Retinal pigment epithelial cell (primary cell): ENCODE measurements around the gene PZP.

Source experiments
- DNase-seq: peaks from one replicate; pipeline ENCODE4 v3.0.0-alpha.2; 2010; ENCODE audit warnings: low read depth
- H3K4me3 ChIP-seq: 2 replicates; pipeline ENCODE4 v1.5.1; 2011; ENCODE audit warnings: mild to moderate bottlenecking, low read length, control low read depth, moderate library complexity
- TF ChIP-seq, protein P1 (sequence below): conservative IDR thresholded peaks from 2 replicates; pipeline ENCODE4 v1.5.1; 2011; ENCODE audit warnings: low read depth, low read length, control low read depth, inconsistent platforms

PZP gene

DNA sequence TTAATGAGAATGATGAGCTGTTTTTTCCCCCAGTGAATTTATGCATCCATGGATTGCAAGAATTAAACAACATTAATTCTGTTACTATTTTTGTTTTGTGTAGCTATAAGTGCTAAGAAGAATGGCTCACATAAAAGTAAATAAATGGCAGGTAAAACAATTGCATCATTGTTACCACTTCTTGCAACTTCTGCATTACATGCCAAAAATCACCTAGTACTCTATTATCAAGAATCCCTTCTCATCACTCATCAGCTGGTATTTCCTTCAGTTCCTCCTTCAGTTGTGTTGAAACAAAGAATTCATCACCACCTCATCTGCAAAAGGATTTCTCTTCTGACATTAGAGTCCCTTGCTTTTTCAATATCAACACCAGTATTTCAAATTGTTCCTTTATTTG lies 93.2 kb downstream of the PZP start:
- no peak overlapping the region for H3K4me3 ChIP-seq
- DNase-seq: no peak
- TF ChIP-seq, protein P1, sequence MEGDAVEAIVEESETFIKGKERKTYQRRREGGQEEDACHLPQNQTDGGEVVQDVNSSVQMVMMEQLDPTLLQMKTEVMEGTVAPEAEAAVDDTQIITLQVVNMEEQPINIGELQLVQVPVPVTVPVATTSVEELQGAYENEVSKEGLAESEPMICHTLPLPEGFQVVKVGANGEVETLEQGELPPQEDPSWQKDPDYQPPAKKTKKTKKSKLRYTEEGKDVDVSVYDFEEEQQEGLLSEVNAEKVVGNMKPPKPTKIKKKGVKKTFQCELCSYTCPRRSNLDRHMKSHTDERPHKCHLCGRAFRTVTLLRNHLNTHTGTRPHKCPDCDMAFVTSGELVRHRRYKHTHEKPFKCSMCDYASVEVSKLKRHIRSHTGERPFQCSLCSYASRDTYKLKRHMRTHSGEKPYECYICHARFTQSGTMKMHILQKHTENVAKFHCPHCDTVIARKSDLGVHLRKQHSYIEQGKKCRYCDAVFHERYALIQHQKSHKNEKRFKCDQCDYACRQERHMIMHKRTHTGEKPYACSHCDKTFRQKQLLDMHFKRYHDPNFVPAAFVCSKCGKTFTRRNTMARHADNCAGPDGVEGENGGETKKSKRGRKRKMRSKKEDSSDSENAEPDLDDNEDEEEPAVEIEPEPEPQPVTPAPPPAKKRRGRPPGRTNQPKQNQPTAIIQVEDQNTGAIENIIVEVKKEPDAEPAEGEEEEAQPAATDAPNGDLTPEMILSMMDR: no peak

DNA sequence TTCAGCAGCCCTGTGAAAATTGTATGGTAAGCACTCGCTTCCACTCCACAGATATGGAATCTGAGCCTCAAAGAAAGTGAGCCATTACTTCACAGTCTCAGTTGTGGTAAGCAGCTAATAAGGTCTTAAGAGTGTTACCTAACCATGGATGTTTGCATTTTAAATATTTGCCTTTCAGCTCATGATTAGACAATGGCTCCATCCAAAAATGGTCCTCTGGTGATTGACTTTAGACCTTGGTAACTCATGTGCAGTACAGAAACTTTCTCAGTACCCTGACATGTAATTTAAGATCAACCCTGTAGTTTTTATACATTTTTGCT lies 94.2 kb downstream of the PZP start:
- no peak overlapping the region for H3K4me3 ChIP-seq
- no peak for DNase-seq
- TF ChIP-seq, protein P1: no peak

DNA sequence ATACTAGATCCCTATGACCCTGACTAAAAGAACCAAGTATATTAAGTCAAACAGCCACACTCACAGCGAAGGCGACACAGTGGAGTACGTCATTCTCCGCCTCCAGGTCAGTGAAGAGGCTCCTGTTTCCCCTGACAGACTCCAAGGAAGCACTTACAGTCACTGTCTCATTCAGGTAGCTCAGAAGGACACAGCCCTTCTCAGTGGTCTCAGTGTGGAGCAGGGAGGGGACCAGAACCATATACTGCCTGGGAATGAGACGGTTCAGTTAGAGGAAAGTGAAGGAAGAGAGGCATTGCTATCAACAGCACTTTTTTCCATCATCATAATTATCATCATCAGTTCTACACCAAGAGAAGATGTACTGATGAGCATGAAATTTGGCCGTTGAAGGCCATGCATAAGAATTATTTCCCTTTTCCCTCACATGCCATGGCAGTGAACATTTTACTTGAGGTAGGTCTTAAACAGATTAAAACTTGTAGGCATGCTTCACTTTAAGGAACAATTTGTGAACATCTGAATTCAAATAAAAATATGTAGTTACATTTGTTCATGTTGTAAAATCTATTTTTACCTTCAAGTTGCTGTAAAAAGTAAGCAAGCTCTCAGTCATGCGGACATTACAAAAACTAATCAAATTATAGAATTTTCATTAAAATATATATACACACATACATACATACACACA lies 94.8 kb downstream of the PZP start:
- H3K4me3 ChIP-seq: no peak overlapping the region
- TF ChIP-seq, protein P1: no peak

DNA sequence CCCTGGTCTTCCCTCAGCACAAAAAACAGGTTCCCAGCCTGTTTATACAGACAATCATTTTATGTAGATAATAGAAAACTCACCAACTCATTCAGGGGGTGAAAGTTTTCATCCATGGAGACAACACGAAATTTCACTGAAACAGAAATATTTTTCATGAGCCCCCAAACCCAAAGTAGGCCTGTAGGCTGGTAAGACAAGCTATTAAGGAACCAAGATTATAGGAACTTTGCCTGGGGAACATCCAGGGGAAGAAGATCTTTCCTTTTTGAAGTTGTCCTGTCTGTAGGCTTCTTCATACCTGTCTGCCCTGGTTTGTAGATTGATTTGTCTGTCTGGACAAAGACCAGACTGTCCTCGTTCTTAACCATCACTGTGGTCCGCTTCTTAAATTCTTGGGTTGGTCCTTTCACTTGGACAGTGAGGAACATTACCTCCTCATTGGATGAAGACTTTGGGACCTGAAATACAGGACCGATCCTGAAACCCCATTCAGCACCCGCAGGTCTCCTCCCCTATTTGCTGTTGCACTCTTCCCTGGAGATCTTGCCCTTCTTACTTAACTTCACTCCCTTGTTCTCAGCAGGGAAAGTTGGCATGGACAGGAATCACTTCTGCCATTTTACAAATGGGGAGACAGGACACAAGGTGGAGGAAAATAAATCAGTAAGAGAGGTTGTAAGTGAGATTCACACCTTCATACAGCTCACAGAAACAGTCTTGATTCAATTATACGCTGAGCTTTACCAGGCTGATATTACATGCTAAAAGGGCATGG lies 95.9 kb downstream of the PZP start:
- TF ChIP-seq, protein P1: no peak
- no peak overlapping the region for H3K4me3 ChIP-seq
- no peak for DNase-seq

More for the DNA sequence above, 94.8 kb downstream of the PZP start:
- DNase-seq: no peak

DNA sequence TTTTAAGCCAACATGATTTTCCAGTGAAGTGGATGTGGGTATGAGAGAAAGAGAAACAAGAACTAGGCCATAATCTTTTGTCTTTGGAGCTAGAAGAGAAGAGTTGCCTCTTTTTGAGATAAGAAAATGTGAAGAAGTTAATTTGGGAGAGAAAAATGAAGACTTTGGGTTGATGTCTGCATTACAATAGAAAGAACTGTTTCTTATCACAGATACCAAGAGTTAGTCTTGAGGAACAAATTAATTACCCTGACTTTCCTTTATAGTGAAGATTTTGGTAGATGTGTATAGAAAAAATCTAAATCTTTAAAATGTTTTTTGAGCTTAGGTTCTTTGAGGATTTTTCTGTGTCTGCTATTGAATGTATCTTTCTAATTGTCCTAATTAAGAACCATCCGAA lies 96.7 kb downstream of the PZP start:
- TF ChIP-seq, protein P1: no peak
- no peak overlapping the region for H3K4me3 ChIP-seq
- no peak for DNase-seq

DNA sequence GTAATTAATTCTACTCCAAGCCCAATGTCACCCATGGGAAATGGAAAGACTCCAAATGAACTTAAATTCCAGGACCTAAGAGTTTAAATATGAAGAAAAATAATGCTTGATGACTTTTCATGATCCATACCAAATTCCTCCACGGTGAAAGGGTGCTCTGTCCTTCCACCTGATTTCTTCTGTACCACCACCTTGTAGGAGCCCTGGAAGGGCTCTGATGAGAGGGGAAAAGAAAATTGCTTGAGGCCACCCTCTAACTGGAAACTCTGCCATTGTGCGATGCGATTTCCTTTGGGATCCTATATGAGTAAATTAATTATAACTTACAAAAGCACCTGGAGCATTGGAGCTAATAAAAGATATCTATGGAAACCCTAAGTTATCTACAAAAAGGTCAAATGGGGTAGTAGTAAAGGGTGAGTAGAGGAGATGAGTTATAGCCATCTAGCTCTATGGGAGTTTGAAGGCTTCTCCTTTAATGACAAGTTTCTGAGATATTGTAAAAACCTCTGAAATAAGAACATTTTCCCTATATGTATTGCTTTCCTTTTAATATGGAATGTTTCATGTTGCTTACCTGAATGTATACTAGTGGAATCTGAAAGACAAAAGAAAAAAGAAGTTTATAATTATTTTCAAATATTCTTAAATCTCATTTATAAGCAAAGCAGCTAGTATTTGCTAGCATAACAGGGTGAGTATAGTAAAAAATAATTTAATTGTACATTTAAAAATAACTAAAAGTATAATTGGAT lies 98.3 kb downstream of the PZP start:
- no peak overlapping the region for H3K4me3 ChIP-seq
- DNase-seq: no peak
- TF ChIP-seq, protein P1: no peak

DNA sequence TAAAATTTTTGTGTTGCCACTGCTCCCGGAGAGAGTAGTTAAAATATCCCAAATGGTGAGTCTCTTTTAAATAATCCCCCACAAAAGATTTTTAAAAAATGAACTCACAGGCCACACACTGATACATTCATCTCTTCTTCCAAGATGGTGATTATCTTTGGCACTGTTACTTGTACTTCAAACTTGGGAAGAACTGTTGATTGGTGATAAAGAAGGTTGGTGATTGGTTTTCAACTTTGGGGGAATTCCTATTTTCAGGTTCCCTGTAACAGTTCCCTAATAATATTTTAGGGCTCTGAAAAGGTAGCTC lies 99.0 kb downstream of the PZP start:
- no peak overlapping the region for H3K4me3 ChIP-seq
- no peak for DNase-seq
- TF ChIP-seq, protein P1: no peak
